EL (cell line): ENCODE results near the gene SPATA32.
A peak's percentile ranks its signal among the peaks of the same experiment; 100 is the strongest.

Experiments
- DNase-seq: peaks from one replicate; pipeline ENCODE4 v3.0.0-alpha.2; 2016

Gene SPATA32

DNA sequence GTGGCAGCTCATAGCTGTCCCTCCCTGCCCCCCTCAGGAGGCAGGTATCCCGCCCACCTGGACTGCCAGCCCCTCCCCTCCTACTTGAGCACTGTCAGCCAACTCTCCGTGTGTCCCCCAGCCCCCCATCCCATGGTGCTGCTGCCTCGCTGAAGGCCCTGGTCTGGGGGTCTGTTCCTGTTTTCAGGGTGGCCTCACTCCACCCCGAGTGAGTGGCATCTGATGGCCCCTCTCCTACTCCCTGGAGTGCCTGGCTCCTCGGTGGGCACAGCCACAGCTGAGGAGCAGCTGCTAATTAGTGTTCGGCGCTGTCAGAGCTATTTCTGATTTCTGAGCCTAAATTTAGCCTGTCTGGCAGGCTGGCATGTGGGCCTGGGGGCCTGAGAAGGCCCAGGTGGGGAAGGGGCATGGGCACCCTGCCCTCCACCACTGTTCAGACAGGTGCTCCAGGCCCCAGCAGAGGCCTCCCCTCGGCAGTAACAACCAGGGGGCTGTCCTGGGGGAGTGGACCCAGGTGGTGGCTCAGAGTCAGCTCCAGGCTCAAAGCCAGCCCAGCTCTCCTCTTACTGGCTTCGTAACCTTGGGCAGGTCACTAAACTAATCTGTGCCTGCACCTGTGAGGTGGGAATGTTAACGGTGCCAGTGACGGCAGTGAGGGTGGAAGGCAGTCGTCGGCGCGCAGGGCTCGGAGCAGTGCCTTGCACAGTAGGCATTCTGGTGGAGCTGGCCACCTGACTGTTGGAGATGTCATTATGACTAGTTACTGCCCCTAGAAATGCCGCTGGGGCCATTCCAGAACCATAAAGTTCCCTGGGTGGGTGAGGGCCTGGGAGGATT, 33.8 kb downstream of the SPATA32 start:
- DNase-seq: no peak

DNA sequence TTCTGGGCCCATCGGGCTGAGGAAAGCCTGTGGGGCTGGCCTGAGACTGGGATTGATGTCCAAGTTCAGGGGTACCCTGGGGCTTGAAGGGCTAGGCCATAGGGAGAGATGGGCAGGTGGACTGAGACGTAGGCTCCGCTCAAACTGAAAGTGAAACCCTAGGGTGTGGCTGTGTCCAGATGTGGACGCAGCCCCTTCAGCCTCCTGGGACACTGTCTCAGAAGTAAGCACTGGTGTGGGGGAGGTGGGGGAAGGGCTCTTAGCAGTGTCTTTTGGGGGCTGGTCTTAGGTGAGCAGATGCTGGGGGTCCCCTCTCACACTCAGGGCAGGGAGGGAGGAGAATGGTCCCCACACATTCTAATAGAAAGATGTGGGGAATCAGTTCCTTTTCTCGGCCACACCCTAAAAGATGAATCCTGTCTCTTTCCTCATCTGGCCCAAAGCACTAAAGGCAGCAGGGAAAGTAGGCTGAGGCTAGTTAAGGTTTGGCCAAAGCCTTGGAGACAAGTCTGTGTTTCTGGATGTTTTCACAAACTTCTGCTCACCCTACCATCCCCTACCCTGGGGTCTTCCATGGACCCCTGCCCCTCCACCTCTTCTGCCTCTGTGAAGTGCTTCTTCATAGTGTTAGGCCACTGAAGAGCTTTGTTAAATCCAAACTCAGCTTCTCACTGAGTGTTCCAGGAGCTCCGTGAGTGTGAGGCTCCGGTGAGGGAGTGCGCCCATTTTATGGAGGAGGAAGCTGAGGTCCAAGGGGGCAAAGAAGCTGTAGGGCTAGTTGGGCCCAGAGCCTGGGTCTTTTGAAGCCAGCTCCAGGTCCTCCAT, 34.6 kb downstream of the SPATA32 start:
- DNase-seq: no peak

DNA sequence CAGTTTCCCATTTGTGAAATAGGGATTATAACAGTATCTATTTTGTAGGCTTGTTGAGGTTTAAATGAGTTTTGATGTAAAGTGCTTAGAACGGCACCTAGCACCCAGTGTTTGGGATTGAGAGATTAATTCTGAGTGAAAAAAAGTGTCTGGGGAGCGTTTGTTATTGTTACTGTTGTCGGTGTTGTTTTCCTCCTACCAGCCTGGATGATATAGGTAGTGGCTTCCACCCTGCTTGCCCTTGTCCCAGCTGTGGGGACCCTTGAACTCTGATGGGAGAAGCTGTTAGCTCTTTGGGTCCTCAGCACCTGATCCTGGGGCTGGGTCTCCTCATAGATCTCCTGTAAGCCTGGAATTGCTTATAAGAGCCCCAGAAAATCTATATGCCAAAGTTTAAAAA, 35.3 kb downstream of the SPATA32 start:
- DNase-seq: no peak

DNA sequence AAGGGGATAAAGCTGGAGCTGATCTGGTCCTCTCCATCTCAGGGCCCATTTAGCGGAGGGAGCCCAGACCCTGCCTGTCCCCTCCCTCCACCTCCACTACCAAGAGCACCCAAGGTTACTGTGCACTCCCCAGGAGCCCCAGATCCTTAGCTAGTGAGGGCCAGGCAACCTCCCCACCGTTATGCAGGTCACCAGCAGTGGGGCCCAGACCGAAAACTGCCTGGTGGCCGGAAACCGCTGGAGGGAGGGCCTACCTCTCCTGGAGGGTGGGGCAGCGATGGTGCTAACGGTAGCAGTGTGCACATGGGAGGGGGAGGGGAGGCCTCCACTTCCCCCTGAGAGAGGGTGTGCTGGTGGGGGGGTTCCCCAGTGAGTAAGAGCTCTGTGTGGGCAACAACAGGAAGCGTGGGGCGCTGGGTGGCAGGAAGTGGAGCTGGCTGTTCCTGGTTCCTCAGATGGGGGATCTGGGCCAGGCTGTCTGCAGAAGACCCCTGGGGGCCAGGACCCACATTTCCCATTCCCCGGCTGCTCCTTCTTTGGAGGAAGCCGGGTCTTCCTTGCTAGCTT, 35.8 kb downstream of the SPATA32 start:
- peak; percentile 44 for DNase-seq

DNA sequence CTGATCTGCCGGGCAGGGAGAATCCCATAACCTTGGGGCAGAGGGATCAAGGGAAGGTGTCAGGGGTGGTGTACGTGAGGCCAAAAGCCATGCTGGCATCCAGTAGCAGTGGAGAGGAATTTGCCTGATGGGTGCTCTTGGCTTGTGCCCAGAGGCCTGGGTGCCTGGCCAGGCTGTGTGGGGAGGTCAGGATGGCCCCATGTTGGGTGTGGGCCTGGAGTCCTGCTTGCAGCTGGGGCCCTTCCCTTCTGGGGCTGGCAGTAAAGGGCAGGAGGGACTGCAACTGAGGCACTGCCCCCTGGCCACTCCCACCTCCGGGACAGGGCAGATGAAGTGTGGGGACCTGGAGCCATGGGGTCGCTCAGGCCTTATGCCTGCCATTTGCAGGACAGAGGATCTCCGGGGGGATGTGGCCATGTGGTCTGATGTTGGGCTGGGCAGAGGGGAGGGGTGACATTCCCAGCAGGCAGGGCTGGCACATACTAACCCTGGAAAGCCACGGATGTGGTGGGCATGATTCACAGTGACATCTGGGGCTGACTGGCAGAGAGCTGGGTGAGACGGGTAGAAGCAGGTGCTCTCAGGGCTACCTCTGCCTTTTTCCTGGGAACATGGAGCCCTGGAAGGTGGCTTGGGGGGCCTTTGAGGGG, 36.7 kb downstream of the SPATA32 start:
- peak; percentile 28 for DNase-seq

DNA sequence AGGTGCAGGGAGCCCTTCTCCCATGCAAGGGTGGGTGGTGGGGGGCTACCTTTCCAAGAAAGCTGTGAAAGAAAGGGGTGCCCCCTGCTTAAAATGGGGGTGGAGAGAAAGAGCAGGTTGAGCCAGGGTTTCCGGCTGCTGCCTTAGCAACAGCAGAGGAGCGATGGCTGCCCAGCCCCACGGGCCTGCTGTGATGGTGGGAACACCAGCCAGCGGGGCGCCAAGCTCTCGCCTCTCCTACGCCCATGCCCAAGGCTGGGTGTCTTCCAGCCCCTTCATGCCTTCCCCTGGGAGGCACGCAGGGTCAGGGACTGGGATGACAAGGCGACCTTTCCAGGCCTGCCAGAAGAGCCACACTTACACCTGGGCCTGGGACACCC, 37.2 kb downstream of the SPATA32 start:
- DNase-seq: no peak

DNA sequence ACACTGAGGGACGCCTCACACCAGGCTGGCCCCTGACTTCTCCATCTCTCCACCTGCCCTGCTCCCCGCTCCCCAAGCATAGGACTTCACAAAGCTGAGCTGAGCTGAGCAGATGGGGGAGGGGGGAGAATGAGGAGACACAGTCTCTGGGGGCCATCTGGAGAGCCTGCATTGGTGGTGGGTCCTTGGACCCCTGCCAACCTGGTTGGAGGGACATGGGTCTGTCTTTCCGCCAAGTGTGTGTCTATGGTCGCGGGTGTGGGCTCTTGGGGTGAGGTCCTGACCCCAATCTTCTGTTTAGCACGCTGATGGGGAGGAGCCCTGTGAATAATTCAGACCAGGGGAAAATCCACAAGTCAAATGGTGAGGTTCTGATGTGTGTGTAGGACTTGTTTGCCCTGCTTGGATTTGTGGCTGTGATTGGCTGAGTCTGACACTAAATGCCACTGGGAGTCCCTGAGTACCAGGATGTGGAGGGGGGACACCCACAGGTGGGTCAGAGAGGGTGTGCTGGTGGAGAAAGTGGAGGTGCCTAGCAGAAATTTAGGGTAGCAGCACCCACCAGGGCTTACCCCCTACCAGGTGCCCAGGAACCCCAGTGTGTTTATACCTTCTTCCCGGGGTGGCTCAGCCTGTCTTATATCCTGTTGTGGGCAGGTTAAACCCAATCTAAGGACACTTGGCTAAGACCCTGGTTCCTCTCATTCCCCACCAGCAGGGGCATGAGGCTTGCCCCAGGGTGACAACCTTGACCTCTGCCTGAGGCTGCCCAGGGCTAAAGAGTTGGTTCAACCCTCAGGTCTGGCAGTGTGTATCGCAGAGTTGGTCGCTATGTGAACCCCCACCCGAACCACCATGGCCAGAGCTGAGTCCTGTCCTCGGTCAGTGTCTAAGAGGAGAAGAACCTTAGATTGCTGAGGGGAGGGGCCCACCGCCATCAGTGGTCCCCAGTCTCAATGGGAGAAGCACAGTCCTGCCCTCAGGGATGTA, 38.1 kb downstream of the SPATA32 start:
- DNase-seq: no peak

DNA sequence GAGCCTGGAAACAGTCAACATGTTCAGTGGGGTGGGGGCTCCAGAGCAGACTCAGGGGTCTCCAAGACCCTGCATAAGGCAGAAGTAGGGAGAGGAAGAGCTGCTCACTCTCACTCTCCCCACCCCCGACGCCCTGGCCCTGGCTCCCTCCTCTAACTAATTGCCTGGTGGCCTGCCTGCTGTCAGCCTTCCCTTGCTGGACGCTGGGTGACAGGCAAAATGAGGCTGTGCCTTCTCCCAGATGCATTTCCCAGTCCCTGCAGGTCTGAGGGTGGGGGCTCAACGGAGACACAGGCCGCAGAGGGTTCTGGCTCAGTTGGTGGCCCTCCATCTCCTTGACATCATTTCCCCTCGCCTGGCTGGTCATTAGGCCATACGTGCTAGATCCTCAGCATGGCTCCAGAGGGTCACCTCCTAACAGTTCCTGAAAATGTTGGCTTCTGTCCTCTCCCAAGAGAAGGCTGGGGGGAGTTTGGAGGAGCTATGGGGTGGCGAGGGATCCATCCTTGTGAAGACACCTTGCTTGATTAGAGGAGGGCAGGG, 38.8 kb downstream of the SPATA32 start:
- DNase-seq: no peak

DNA sequence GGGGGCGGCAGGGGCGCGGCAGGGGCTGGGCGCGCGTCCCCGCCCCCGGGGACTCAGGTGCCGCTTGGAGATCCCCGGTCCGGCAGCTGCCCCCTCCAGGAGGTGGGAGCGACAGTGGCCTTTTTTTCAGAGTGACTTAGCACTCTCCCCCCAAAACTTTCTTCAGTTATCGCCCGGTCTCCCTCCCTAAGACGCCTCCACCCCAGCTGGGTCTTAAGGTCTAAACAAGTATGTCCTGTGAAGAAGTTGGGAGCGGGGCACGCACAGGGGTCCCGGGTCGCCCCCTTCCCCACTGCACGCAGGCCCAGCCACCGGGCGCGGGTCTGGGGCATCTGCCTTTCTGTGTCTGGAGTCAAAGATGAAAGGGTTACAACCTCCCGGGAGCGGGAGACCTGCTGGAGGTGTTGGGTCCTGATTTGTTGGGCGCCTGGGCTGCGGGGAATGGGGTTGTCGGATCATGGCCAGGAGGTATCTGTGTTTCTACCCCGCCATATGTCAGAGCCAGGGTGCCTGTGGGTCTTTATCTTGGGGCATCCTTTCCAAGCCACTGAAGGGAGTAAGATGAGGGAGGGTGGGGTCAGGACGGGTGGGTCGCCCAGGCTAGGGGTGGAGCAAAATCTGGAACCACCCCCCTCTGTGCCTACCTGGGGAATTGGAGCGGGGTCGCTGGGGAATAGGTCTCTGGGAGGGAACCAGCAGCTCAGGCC, 39.5 kb downstream of the SPATA32 start:
- DNase-seq: no peak

DNA sequence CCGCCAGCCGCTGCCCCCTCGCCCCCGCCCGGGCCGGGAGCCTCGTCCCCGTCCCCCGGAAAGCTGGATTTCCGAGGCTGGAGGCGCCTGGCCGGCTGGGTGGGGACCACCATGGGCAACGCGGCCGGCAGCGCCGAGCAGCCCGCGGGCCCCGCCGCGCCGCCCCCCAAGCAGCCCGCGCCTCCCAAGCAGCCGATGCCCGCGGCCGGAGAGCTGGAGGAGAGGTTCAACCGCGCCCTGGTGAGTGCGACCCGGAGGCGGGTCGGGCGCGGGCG, 39.9 kb downstream of the SPATA32 start:
- DNase-seq: no peak

DNA sequence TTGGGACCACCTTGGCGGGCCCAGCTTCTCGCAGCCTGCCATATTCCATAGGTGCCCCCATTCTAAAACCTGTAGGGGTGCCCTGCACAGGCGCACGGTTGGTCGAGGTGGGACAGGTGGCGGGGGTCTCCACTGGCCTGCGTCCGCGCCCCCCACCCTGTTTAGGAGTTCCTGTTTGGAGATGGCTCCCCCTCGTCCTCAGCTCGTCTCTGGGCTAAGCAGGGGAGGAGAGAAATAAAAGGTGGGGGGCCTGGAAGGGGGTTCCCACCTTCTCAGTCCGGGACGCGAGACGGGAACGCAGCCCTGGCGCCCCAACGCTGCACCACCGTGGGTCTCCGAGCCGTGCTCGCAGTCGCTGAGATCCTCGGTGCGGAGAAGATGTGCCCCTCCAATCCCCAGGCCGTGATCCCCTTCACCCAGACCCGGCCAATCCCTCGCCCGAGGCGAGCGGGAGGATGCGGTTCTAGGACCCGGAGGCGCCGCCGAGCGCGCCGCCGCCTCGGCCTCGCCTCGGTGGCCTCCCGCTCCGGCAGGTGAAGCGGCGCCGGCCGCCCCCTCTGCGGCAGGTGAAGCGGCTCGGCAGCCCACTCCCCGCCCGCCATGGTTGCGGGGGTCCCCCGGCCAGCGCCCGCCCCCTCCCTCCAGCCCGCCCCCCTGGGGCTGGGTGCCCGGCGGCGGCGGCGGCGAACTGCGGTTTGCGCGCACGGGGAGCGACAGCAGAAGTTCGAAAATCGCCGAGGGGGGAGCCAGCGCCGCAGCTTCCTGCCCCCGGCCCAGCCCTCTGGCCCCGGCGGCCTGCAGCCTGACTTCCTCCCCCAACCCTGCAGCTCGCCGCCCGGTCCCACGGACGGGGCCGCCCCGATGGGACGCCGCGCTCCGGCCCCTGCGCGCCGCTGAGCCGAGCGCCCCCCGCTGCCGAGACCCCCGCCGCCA, 40.5 kb downstream of the SPATA32 start, which contains the start of gene FMNL1:
Gene FMNL1, plus strand, starts transcription at position 805 of the 933 bp plus-strand sequence. CDS start 240 bp downstream, outside the sequence.
- DNase-seq: peak; percentile 47

DNA sequence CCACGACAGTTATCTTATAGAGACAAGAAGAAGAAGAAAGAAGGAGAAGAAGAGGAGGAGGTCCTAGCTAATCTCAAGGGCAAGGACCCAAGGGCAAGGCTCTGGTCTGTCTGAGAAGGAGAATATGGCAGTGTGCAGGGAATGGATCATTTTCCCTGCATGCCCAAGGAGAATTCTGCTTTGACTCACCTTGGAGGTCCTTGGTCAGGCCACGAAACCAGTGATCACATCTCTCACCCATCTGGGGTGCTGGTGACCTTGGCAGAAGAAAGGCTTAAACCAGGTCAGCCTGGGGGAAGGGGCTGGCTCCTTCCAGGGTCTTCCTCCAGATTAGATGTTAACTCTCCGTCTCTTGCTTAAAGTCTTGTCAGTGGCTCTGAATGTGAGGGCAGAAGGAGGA, 41.8 kb downstream of the SPATA32 start:
- DNase-seq: no peak

DNA sequence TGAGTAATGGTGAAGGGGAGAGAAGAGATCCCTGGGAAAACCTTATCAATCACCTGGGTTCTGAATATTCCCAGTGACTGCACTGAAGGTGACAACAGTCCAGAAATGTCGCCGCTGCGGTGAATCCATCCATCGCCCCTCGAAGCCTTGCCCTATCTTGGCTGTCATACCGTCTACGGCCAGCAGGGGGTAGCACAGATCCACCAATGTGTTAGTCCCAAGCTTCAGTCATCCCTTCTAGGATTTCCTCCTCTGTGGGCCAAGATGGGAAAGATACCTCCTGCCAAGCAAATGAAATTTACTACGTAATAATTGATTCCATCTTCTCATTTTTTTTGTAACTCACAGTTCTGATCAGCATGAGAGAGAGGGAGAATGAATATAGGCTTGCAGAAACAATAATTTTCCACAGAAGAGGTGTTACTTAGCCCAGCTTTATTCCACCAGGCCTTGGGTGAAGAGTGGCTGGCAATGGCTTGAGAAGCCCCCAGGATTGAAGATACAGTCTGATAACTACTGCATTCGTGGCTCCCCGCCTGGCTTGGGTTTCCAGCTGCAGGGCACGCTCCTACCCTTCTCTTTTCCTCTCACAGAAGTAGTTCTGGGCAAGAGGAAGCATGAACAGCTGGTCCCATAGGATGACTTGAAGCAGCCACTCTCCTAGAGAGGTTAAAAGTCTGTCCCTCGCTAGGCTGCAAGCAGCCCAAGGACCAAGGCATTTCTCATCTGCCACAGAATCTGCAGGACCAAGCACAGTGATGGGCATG, 42.8 kb downstream of the SPATA32 start:
- peak; percentile 81 for DNase-seq
